GM19238 (cell line): ENCODE measurements around the gene CDX1.

Experiments
- DNase-seq: peaks from one replicate; pipeline ENCODE4 v3.0.0; 2011; ENCODE audit warnings: low spot score; ENCODE audit not compliant: insufficient read length

Gene CDX1

GRCh38 chr5:150206779-150207115 lies 40.2 kb downstream of the CDX1 start:
- DNase-seq, result no peak

DNA sequence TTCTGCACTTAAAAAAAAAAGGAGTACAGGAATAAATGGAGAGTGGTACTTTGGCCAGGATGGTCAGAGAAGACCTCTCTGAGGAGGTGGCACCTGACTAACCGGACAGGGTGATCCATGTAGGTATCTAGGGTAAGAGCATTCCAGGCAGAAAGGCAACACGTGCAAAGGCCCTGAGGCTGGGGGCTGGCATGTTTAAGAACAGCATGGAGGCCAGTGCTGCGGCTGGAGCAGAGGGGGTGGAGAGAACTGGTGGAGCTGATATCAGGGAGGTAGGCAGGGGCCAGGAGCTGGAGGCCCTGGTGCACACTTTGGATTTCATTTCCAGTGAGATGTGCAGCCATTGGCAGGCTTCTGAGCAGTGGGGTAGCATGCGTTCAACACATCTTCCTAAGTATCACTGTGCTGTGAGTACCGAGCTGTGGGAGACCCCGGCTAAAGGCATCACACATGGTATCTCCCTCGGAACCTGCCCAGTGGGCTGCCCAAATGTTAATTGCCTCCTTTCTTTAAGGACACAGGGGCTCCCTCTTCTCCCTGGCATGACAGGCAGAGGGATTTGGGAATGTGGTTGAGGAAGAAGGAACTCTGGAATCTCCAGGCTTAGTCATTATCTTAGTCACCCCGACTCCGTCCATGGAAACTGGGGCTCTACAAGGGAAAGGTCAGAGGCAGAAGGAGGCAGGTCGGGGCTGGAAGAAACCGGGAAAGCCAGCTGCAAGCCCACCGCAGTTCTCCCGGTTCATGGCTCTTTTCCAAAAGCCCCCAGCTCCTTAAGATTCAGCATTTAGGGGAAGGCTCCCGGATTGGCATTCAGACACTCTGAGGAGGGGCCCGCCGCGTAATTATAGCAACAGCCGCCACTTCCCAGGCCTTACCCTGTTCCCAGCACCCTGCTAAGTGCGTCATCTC lies 41.9 kb downstream of the CDX1 start:
- DNase-seq, result no peak

DNA sequence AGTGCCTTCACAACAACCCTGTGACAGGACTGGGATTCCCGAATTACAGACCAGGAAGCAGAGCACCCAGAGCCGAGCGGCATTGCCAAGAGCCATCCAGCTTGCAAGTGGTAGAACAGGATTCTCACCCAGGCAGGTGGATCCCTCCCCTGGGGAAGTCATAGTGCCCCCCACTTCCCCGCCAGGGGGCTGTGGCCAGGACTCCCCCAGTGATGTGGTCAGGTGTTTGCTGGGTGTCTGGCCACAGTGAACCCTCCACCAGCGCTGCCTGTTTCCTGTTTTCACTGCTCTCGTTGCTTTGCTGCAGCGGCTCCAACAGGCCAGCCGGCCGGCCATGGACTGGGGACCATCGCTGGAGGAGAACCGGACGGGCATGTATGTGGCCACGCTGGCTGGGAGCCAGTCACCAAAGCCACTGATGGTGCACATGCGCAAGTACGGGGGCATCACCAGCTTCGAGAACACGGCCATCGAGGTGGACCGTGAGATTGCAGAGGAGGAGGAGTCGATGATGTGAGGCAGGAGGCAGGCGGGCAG lies 42.6 kb downstream of the CDX1 start:
- no peak for DNase-seq

DNA sequence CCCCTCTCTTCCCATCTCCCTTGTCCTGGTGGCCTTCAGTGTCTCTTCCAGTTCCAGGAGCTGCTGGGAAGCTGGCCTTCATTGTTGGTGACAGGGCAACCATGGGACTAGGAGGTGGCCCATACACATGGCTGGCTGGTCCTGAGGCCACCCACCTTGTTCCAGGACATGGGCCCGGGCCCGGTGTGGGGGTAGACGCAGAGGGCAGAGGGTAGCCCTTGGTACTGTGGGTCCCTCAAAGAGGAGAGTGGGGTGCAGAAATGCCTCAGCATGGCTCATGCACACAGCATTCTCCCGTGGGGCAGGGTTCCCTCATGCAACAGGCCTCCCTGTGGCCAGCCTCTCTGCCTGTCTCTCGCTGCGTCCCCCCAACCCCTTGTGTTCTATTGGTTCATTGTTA lies 44.1 kb downstream of the CDX1 start:
- DNase-seq, result no peak

GRCh38 chr5:150211156-150212030 lies 44.8 kb downstream of the CDX1 start:
- no peak for DNase-seq

GRCh38 chr5:150213530-150213929 lies 47.0 kb downstream of the CDX1 start:
- no peak for DNase-seq

GRCh38 chr5:150214289-150214688 lies 47.7 kb downstream of the CDX1 start:
- no peak for DNase-seq

GRCh38 chr5:150215979-150216944 lies 49.7 kb downstream of the CDX1 start:
- no peak for DNase-seq

DNA sequence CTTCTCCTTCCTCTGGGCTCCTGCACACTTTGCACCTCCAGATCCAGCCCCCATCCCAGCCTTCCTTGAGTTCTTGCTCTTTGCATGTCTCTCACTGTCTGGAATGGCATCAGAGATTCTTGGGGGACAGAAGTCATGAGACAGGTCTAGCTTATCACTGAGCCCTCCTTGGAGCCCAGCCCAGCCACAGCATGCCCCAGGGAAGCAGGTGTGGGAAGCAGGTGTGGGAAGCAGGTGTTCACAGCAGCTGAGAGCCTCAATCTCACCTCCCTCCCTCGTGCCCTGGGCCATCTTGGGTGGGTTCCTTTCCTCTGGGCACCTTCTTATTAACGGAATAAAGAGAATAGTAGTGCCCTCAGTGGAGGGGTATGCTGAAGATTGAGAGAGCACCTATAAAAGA lies 50.5 kb downstream of the CDX1 start:
- DNase-seq, result no peak

DNA sequence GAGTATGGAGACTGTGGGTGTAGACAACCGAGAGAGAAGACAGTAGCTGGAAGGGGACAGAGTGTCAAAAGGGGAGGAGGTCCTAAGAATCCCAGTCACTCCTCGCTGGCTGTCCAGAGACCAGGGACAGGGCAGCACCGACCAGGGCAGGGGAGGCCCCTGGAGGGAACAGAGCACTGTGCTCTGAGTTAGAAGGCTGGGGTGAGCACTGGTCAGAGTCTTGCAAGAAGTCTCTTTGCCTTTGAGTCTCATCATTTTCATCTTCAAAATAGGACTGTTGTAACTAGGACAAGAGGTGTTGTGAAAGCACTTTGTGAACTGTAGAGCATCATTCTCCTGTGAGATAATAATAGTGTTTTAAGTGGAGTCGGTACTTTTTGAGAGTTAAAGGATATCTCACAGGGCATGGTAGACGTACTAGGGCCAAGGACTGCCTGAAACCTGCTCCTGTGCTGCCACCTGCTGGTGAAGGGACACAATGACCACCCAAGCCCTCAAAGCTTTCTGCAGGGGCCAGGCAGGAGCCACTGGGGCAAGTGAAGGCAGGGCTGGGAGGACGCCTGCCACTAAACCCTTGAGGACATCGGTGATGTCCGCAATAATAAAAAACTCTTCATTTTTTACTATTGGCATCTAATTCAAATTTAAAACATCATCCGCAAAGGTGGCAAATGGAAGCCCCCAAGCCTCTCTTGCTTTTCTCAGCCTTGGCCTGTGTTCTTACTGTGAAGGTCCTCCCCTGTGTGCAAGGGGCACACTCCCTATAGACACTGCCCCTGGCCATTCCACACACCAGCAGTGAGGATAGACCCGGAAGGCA lies 51.5 kb downstream of the CDX1 start:
- peak; percentile 84 for DNase-seq

GRCh38 chr5:150218693-150219035 lies 52.1 kb downstream of the CDX1 start:
- DNase-seq, result no peak

GRCh38 chr5:150219142-150219541 lies 52.6 kb downstream of the CDX1 start:
- no peak for DNase-seq

GRCh38 chr5:150219861-150220260 lies 53.3 kb downstream of the CDX1 start:
- no peak for DNase-seq

DNA sequence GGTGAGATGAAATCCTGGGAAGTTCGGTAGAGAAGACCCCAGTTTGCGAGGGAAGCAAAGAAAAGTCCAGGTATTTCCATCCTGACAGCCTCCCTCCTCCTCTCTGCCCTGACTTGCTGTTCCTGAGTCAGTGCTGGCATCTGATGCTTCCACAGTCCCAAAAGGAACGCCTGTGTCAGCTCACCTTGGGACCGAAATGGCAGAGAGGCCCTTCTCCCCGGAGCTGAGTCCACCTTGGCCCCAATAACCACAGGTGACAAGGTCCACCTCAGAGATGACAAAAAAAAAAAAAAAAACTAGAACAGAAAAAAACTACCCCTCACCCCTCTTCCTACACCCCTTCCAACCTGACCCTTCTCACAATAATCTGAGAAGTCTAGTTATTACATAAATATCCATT lies 54.9 kb downstream of the CDX1 start:
- DNase-seq, result no peak

DNA sequence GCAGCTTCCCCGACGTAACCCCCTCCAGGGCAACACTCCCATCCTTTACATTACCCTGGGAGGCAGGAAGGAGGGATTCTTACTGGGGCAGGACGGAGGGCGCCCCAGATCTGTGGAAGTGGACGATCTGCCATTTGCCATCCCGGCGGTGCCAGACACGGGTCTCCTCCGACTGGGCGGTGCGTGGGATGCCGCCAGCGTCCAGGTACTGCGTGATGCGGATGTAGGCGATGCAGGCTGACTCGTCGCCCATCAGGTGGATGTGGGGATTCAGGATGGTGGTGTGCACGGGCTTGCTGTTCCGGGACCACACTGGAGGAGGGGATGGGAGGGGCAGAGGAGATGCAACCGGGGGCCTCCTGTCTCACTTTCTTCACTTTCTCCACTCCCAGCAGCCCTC lies 56.3 kb downstream of the CDX1 start:
- DNase-seq, result no peak

DNA sequence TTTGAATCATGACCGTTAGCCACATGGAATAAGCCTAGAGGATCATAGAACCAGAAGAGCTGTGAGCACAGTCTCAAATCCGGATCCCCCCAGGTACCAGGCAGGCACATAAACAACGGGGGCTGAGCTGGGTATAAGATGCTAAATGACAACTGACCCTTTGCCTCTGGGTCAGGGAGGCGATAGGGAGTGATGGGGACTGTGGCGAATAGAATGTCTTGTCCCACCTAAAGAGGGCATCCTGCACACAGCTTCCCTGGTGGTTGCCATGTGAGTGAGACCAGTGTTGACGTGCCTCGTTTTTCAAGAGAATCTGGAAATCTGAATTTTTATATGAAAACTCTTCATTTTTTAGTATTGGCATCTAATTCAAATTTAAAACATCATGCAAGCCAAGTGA lies 56.9 kb downstream of the CDX1 start:
- no peak for DNase-seq

DNA sequence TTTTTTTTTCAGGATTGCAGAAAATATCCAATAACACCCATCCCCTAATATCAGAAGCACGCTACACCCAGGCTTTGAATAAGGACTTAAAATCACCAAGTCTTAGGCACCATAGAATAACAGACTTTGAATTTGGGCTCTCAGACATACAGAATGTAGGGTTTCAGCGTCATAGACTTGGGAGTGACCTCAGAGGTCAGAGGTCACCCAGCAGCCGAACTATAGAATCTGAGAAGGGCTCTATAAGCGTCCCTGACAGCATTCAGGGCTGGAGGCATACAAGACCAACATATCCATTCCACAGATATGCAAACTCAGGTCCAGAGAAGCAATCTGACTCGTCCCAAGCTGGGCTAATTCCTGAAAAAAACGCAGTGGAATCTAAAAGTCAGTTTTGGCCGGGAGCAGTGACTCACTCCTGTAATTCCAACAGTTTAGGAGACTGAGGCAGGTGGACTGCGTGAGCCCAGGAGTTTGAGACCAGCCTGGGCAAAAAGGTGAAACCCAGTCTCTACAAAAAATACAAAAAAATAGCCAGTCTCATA lies 58.0 kb downstream of the CDX1 start:
- DNase-seq, result no peak

- DNase-seq, result no peak
These were observed 60.5 kb downstream of the CDX1 start for GRCh38 chr5:150227036-150227435.

DNA sequence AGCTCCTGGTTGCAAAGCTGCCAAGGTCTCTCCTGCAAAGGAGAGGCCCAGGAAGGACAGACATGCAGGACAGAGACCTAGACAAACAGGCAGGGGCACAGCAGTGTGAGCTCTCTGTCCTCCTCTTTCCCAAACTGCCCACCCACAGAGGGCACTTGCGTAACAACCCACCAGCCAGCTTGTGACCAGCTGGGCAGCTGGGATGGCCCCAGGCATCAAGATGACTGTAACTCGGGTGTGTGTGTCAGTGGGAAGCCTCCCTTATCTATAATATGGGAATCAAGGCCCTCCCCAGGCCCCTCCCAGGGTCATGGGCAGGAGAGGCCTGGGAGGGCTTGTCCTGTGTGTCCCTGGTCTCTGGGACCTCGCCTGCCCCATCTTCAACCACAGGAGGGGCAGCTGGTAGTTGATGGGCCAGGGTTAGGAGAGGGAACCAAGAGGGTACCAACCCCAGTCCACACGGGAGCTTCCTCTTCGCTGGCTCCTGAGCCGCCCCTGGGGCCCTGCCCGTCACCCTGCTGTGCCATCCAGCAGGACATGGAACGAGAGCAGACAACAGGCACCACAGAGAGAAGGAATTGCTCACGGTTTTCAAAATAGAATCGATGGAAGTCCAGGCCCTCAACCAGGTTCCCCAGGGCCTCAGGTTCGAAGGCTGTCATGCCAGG lies 61.2 kb downstream of the CDX1 start:
- no peak for DNase-seq

DNA sequence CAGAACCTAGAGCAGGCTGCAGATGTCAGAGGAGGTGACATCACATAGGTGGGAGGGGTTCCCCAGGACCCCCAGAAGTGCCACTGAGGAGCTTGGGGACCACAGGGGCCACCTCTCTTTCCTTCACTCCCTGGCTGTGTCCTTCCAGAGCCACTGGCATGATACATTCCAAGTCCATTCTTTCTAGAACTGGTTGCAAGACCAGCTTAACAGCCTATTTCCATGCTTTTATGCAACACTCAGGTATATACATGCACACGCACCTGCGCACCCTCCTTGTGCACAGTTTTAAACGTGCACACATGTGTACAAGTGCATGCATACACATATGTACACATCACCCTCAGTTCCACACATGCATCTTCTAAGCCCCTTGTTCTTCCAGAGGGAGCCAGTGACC lies 63.0 kb downstream of the CDX1 start:
- DNase-seq, result no peak
